NB4 (cell line): ENCODE results near the gene SFN.

Experiments
- DNase-seq: peaks from one replicate; pipeline ENCODE4 v3.0.0; 2010; ENCODE audit warnings: low read depth
- H3K4me3 ChIP-seq: one replicate; pipeline ENCODE4 v1.5.1; 2011; ENCODE audit warnings: mild to moderate bottlenecking, low read depth, low read length, moderate library complexity
- MAX ChIP-seq: IDR thresholded peaks from 2 replicates; pipeline ENCODE4 v1.6.1; 2011; ENCODE audit warnings: low read depth, low read length
- MYC ChIP-seq: IDR thresholded peaks from 2 replicates; pipeline ENCODE4 v1.6.1; 2011; ENCODE audit warnings: low read depth, low read length
- POLR2A ChIP-seq: IDR thresholded peaks from 2 replicates; pipeline ENCODE4 v1.6.1; 2011; ENCODE audit warnings: mild to moderate bottlenecking; ENCODE audit not compliant: insufficient read length; ENCODE audit errors: extremely low read depth
- TF ChIP-seq, protein P1 (sequence below): IDR thresholded peaks from one replicate; pipeline ENCODE4 v1.5.1; 2012; ENCODE audit warnings: low read depth, low read length

SFN gene

GRCh38 chr1:26913389-26913753 is 50.4 kb downstream of the SFN start:
- DNase-seq: no peak
- TF ChIP-seq, protein P1, sequence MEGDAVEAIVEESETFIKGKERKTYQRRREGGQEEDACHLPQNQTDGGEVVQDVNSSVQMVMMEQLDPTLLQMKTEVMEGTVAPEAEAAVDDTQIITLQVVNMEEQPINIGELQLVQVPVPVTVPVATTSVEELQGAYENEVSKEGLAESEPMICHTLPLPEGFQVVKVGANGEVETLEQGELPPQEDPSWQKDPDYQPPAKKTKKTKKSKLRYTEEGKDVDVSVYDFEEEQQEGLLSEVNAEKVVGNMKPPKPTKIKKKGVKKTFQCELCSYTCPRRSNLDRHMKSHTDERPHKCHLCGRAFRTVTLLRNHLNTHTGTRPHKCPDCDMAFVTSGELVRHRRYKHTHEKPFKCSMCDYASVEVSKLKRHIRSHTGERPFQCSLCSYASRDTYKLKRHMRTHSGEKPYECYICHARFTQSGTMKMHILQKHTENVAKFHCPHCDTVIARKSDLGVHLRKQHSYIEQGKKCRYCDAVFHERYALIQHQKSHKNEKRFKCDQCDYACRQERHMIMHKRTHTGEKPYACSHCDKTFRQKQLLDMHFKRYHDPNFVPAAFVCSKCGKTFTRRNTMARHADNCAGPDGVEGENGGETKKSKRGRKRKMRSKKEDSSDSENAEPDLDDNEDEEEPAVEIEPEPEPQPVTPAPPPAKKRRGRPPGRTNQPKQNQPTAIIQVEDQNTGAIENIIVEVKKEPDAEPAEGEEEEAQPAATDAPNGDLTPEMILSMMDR: no peak
- TF ChIP-seq MYC (no peak), POLR2A (no peak), MAX (no peak)
- H3K4me3 ChIP-seq: no peak overlapping the region
